A549 (cell line): ENCODE results near the gene KLHDC8B. TPM values are rescaled to one million over a fixed set of nuclear protein-coding genes. Genes with fewer than 3 reads are reported as not detected.
"Not testable (repeated sequence)": the region's sequence is repeated elsewhere in the genome, so short reads cannot be mapped to it uniquely, and the experiment has no call there.

ENCODE experiments used
- ATAC-seq, 2 experiments: fragments of 200-7000 bp in 1 of 2; fragments of >200 bp in 1 of 2; cut with Nextera tagmentation in 1 of 2; cut with Tn5 transposase in 1 of 2; 3 replicates each; pipeline versions ENCODE4 v1.8.0 to v1.9.1; 2018 to 2020; ENCODE audit warnings: mild to moderate bottlenecking in 1 of 2, moderate library complexity in 1 of 2
- CTCF ChIA-PET: fragments of 300-600 bp; sonication (Branson Sonifier 250); formaldehyde crosslinking; extraction: SDS; loops from one replicate; lab custom pipeline; 2021; ENCODE audit warnings: antibody characterized with exemption, inconsistent platforms; lab: Yijun Ruan, JAX
- POLR2A ChIA-PET: fragments of 350-600 bp; formaldehyde crosslinking; extraction: SDS; loops from one replicate; lab custom pipeline; 2021; ENCODE audit warnings: antibody characterized with exemption, inconsistent platforms; lab: Yijun Ruan, JAX
- DNase-seq, 2 experiments: peaks; one replicate each; pipeline versions ENCODE4 v3.0.0 to v3.0.0-alpha.2; 2011 to 2016; ENCODE audit warnings: low read depth in 1 of 2, low spot score in 1 of 2
- FAIRE-seq: peaks from 2 replicates; lab custom pipeline; 2011; peaks lifted over from hg19 to GRCh38; lab: Jason Lieb, UNC
- H3K27ac ChIP-seq, 2 experiments: fragments of >200 bp; sonication (Bioruptor Twin); formaldehyde crosslinking; 3 replicates each; pipeline ENCODE4 v1.5.1; 2016 to 2017
- H3K4me1 ChIP-seq: fragments of >200 bp; sonication (Bioruptor Twin); formaldehyde crosslinking; 3 replicates; pipeline ENCODE4 v1.6.1; 2016
- H3K4me2 ChIP-seq: fragments of >200 bp; sonication (Bioruptor Twin); formaldehyde crosslinking; 3 replicates; pipeline ENCODE4 v1.6.1; 2016
- H3K4me3 ChIP-seq: fragments of >200 bp; sonication (Bioruptor Twin); formaldehyde crosslinking; 3 replicates; pipeline ENCODE4 v1.5.1; 2016
- H3K9me3 ChIP-seq: fragments of >200 bp; sonication (Bioruptor Twin); formaldehyde crosslinking; 3 replicates; pipeline ENCODE4 v1.6.1; 2016
- CEBPB ChIP-seq, 2 experiments: fragments of >200 bp in 1 of 2; sonication (Bioruptor Twin) in 1 of 2; formaldehyde crosslinking in 1 of 2; IDR thresholded peaks; 2 replicates each; pipeline ENCODE4 v1.6.1; 2012 to 2016
- CHD2 ChIP-seq: fragments of 150-350 bp; IDR thresholded peaks from 2 replicates; pipeline ENCODE4 v1.6.1; 2014; ENCODE audit warnings: low read length; ENCODE audit not compliant: partially characterized antibody
- FOSL2 ChIP-seq, 2 experiments: fragments of 450-650 bp in 1 of 2; fragments of >200 bp in 1 of 2; sonication (Bioruptor Twin) in 1 of 2; formaldehyde crosslinking; IDR thresholded peaks; 2 replicates each; pipeline versions ENCODE4 v1.5.0 to v1.6.1; 2016 to 2020; ENCODE audit warnings: mild to moderate bottlenecking in 1 of 2, moderate library complexity in 1 of 2
- GATA3 ChIP-seq: IDR thresholded peaks from 2 replicates; pipeline ENCODE4 v1.6.1; 2012; ENCODE audit warnings: borderline replicate concordance
- HDAC2 ChIP-seq: fragments of 200-600 bp; sonication (generic); IDR thresholded peaks from 2 replicates; pipeline ENCODE4 v1.6.1; 2016
- HOXB5 ChIP-seq: fragments of 250-450 bp; sonication (Bioruptor Pico); IDR thresholded peaks from 2 replicates; pipeline ENCODE4 v1.5.0; 2020; ENCODE audit warnings: mild to moderate bottlenecking, moderate library complexity
- JUNB ChIP-seq: fragments of >200 bp; sonication (Bioruptor Twin); formaldehyde crosslinking; IDR thresholded peaks from 2 replicates; pipeline ENCODE4 v1.6.1; 2016
- KDM1A ChIP-seq: fragments of 200-600 bp; sonication (generic); IDR thresholded peaks from 2 replicates; pipeline ENCODE4 v1.6.1; 2016; ENCODE audit warnings: low read depth, mild to moderate bottlenecking
- KDM5A ChIP-seq: fragments of 200-600 bp; sonication (generic); IDR thresholded peaks from 2 replicates; pipeline ENCODE4 v1.6.1; 2016; ENCODE audit warnings: antibody characterized with exemption, mild to moderate bottlenecking
- MAZ ChIP-seq: fragments of 150-350 bp; IDR thresholded peaks from 2 replicates; pipeline ENCODE4 v1.6.1; 2014; ENCODE audit warnings: antibody characterized with exemption, low read depth, low read length, borderline replicate concordance
- NFE2L2 ChIP-seq: fragments of 150-350 bp; conservative IDR thresholded peaks from 2 replicates; pipeline ENCODE4 v1.6.1; 2014; ENCODE audit warnings: low read length
- NPAS2 ChIP-seq: fragments of 250-450 bp; sonication (Bioruptor Pico); IDR thresholded peaks from 2 replicates; pipeline ENCODE4 v1.8.0; 2022; ENCODE audit warnings: mild to moderate bottlenecking, moderate library complexity, borderline replicate concordance
- POLR2A ChIP-seq: IDR thresholded peaks from 2 replicates; pipeline ENCODE4 v1.6.1; 2012; ENCODE audit warnings: mild to moderate bottlenecking, low read length
- RCOR1 ChIP-seq: fragments of 150-350 bp; IDR thresholded peaks from 2 replicates; pipeline ENCODE4 v1.6.1; 2014; ENCODE audit warnings: antibody characterized with exemption, low read length, low read depth
- REST ChIP-seq: fragments of 200-600 bp; sonication (generic); IDR thresholded peaks from 2 replicates; pipeline ENCODE4 v1.6.1; 2016; ENCODE audit warnings: antibody characterized with exemption, mild to moderate bottlenecking, moderate library complexity
- RFX5 ChIP-seq: fragments of 450-650 bp; IDR thresholded peaks from 2 replicates; pipeline ENCODE4 v1.7.1; 2014; ENCODE audit warnings: antibody characterized with exemption, mild to moderate bottlenecking, moderate library complexity
- SMC3 ChIP-seq: fragments of >200 bp; sonication (Bioruptor Twin); formaldehyde crosslinking; IDR thresholded peaks from 3 replicates; pipeline ENCODE4 v1.6.1; 2018; ENCODE audit warnings: inconsistent platforms
- SREBF2 ChIP-seq: fragments of 450-650 bp; IDR thresholded peaks from 2 replicates; pipeline ENCODE4 v1.6.1; 2014; ENCODE audit warnings: mild to moderate bottlenecking, moderate library complexity
- ZNF302 ChIP-seq: fragments of 250-450 bp; sonication (Bioruptor Pico); IDR thresholded peaks from 2 replicates; pipeline ENCODE4 v1.9.0; 2021; ENCODE audit warnings: inconsistent platforms, mild to moderate bottlenecking, moderate library complexity
- WGBS: methylation state at CpG from one replicate; pipeline ENCODE4 v1.1.6; 2017; ENCODE audit errors: missing lambda C conversion rate; 5-methylcytosine and 5-hydroxymethylcytosine counted together
- polyA plus RNA-seq, 4 experiments: library from polyadenylated mRNA; depleted of rRNA in 3 of 4; stranded (reverse); fragments of >200 nt; fragmentation: RNase III in 1 of 4; extraction: RNeasy Plus Mini Kit Qiagen cat#74134 plus additional on column Dnase treatment in 1 of 4; gene quantifications; 2 replicates in 3 of 4; 3 replicates in 1 of 4; pipeline ENCODE4 v1.2.3, GENCODE V29; 2011 to 2017

KLHDC8B gene
- polyA plus RNA-seq, 2 of the 4 experiments (the other 2 are of a cell fraction), result 7.4 to 9.9 TPM

GRCh38 chr3:49213541-49213943, 42.1 kb downstream of the KLHDC8B start:
- ATAC-seq (no peak), DNase-seq (no peak), FAIRE-seq (no peak)
- ChIA-PET CTCF (interaction anchor here (1.4 kb wide), 1 partner anchor 42 kb away, joined by 4 read pairs; the partner anchor contains the start of gene KLHDC8B), POLR2A (no interaction called here)
- WGBS, result 87% methylated on average over 10 of the region's 15 CpGs
- Histone ChIP-seq H3K9me3 (no peaks in the 10 kb centered on the region), H3K4me2 (no peak overlapping the region), H3K4me3 (no peak overlapping the region), H3K27ac (no peak overlapping the region), H3K4me1 (peaks cover 9% of the 10 kb centered on the region)
- TF ChIP-seq RFX5 (no peak), MAZ (no peak), RCOR1 (no peak), CHD2 (no peak), CEBPB (IDR thresholded peaks at IDR 0.05) (no peak), NFE2L2 (no peak), KDM5A (no peak), HOXB5 (CRISPR knock-in tag) (no peak), KDM1A (no peak), GATA3 (no peak), HDAC2 (no peak), ZNF302 (CRISPR knock-in tag) (no peak), POLR2A (no peak), NPAS2 (CRISPR knock-in tag) (no peak), SREBF2 (no peak), REST (no peak), JUNB (no peak), FOSL2 (IDR thresholded peaks at IDR 0.05) (no peak), FOSL2 (CRISPR knock-in tag; IDR thresholded peaks at IDR 0.05) (no peak)

GRCh38 chr3:49213998-49214397, 42.6 kb downstream of the KLHDC8B start:
- Histone ChIP-seq H3K4me2 (no peak overlapping the region), H3K4me1 (peaks cover 14% of the 10 kb centered on the region)
- DNase-seq, result no peak
- no peak for TF ChIP-seq SMC3
- TF ChIP-seq, all 56 proteins: peak for 0
- no peaks in the 10 kb centered on the region for H3K9me3 ChIP-seq
- no peak overlapping the region for H3K27ac ChIP-seq
- FAIRE-seq (no peak), ATAC-seq (no peak)
- ChIA-PET POLR2A (no interaction called here), CTCF (no interaction called here)
- H3K4me3 ChIP-seq, result no peak overlapping the region
- WGBS, result 52% methylated on average over 2 of the region's 2 CpGs

GRCh38 chr3:49216687-49217086, 45.3 kb downstream of the KLHDC8B start:
- H3K4me1 ChIP-seq, result peaks cover 17% of the 10 kb centered on the region
- H3K4me2 ChIP-seq, H3K27ac ChIP-seq, POLR2A ChIA-PET, FAIRE-seq, CTCF ChIA-PET, DNase-seq, ATAC-seq, H3K9me3 ChIP-seq, H3K4me3 ChIP-seq: not testable (repeated sequence)
- WGBS, result 92% methylated on average over 3 of the region's 3 CpGs

- H3K27ac ChIP-seq, ATAC-seq, POLR2A ChIA-PET, H3K9me3 ChIP-seq, FAIRE-seq, CTCF ChIA-PET, DNase-seq, H3K4me3 ChIP-seq, H3K4me2 ChIP-seq: not testable (repeated sequence)
- H3K4me1 ChIP-seq, result peaks cover 17% of the 10 kb centered on the region
Measured at GRCh38 chr3:49217108-49217507, 45.7 kb downstream of the KLHDC8B start.
